HEK293T (cell line): Measurements from ENCODE around the gene VAT1.
A peak's percentile ranks its signal among the peaks of the same experiment; 100 is the strongest.

Experiments
- CTCF ChIA-PET: fragments of 350-600 bp; formaldehyde crosslinking; extraction: SDS; loops from one replicate; lab custom pipeline; 2021; ENCODE audit warnings: antibody characterized with exemption, inconsistent platforms; lab: Yijun Ruan, JAX
- POLR2A ChIA-PET: fragments of 350-600 bp; formaldehyde crosslinking; extraction: SDS; loops from one replicate; lab custom pipeline; 2020; ENCODE audit warnings: antibody characterized with exemption, inconsistent platforms; lab: Yijun Ruan, JAX
- DNase-seq: peaks from one replicate; pipeline ENCODE4 v3.0.0; 2012; ENCODE audit warnings: mixed read lengths; ENCODE audit errors: extremely low spot score
- ARNT ChIP-seq: fragments of 450-650 bp; IDR thresholded peaks from 2 replicates; pipeline ENCODE4 v1.6.1; 2017; ENCODE audit warnings: mild to moderate bottlenecking
- BHLHE40 ChIP-seq: fragments of 450-650 bp; IDR thresholded peaks from 2 replicates; pipeline ENCODE4 v1.6.1; 2016; ENCODE audit warnings: mild to moderate bottlenecking, moderate library complexity, borderline replicate concordance
- CTBP1 ChIP-seq: fragments of 450-650 bp; IDR thresholded peaks from 2 replicates; pipeline ENCODE4 v1.6.1; 2016; ENCODE audit warnings: borderline replicate concordance
- ELF4 ChIP-seq: fragments of 450-650 bp; IDR thresholded peaks from 2 replicates; pipeline ENCODE4 v1.6.1; 2017; ENCODE audit warnings: antibody characterized with exemption
- FOXA1 ChIP-seq: fragments of 450-650 bp; IDR thresholded peaks from 2 replicates; pipeline ENCODE4 v1.6.1; 2016; ENCODE audit warnings: mild to moderate bottlenecking
- FOXK2 ChIP-seq: fragments of 450-650 bp; IDR thresholded peaks from 2 replicates; pipeline ENCODE4 v1.6.1; 2016; ENCODE audit warnings: mild to moderate bottlenecking
- FOXM1 ChIP-seq: fragments of 450-650 bp; IDR thresholded peaks from 2 replicates; pipeline ENCODE4 v1.6.1; 2017; ENCODE audit warnings: mild to moderate bottlenecking, borderline replicate concordance
- HDGF ChIP-seq: fragments of 450-650 bp; IDR thresholded peaks from 2 replicates; pipeline ENCODE4 v1.6.1; 2017; ENCODE audit warnings: antibody characterized with exemption, borderline replicate concordance
- L3MBTL2 ChIP-seq: fragments of 450-650 bp; conservative IDR thresholded peaks from 2 replicates; pipeline ENCODE4 v1.6.1; 2016; ENCODE audit warnings: mild to moderate bottlenecking
- LEF1 ChIP-seq: fragments of 450-650 bp; IDR thresholded peaks from 2 replicates; pipeline ENCODE4 v1.6.1; 2017; ENCODE audit warnings: mild to moderate bottlenecking, borderline replicate concordance
- NFRKB ChIP-seq: fragments of 450-650 bp; IDR thresholded peaks from 2 replicates; pipeline ENCODE4 v1.6.1; 2016; ENCODE audit warnings: mild to moderate bottlenecking, moderate library complexity
- SP1 ChIP-seq: fragments of 450-650 bp; IDR thresholded peaks from 2 replicates; pipeline ENCODE4 v1.6.1; 2017
- SUZ12 ChIP-seq: fragments of 450-650 bp; IDR thresholded peaks from 2 replicates; pipeline ENCODE4 v1.6.1; 2016; ENCODE audit warnings: mild to moderate bottlenecking
- TARDBP ChIP-seq: fragments of 450-650 bp; IDR thresholded peaks from 2 replicates; pipeline ENCODE4 v1.6.1; 2016
- ZNF384 ChIP-seq: fragments of 450-650 bp; IDR thresholded peaks from 2 replicates; pipeline ENCODE4 v1.6.1; 2016

Gene VAT1

GRCh38 chr17:43025766-43026537, 3.8 kb upstream of the VAT1 start:
- no peak for DNase-seq
- POLR2A ChIA-PET = interaction anchor here (1.1 to 3.1 kb wide), 4 partner anchors 8 to 342 kb away, joined by 3 to 21 read pairs (median 12); partner anchors contain the start of gene RPL27
- no peak for TF ChIP-seq SP1
- CTCF ChIA-PET = no interaction called here

- CTCF ChIA-PET = no interaction called here
- DNase-seq = no peak
- POLR2A ChIA-PET = interaction anchor here (2.0 to 3.1 kb wide), 4 partner anchors 9 to 343 kb away, joined by 10 to 33 read pairs (median 18); partner anchors contain the start of gene RPL27
- no peak for TF ChIP-seq FOXM1
- TF ChIP-seq NFRKB = no peak
- no peak for TF ChIP-seq SUZ12
- TF ChIP-seq L3MBTL2 = no peak
- TF ChIP-seq FOXA1 = no peak
Observed at GRCh38 chr17:43025290-43025657, 3.1 kb upstream of the VAT1 start.

- ChIA-PET POLR2A (interaction anchor here (0.8 to 3.1 kb wide), 12 partner anchors 10 to 363 kb away, joined by 3 to 33 read pairs (median 6); partner anchors contain the start of genes BRCA1, NBR1 and RPL27), CTCF (interaction anchor here (0.6 to 1.4 kb wide), 6 partner anchors 13 to 376 kb away, joined by 3 to 4 read pairs (median 3); no protein-coding TSS in a partner anchor)
- DNase-seq = peak; percentile 81
- 0 out of 2 replicates have a peak, but pooled peaks have one; percentile 11 for TF ChIP-seq L3MBTL2
- no peak for TF ChIP-seq FOXK2
- TF ChIP-seq BHLHE40 = no peak
Observed at GRCh38 chr17:43024407-43025289, 2.5 kb upstream of the VAT1 start, which contains the start of gene RND2. Gene RND2, plus strand, starts transcription at chr17:43025231. Its CDS starts 117 bp downstream, at chr17:43025348.

- CTCF ChIA-PET = interaction anchor here (0.7 kb wide), 1 partner anchor 23 kb away, joined by 4 read pairs; no protein-coding TSS in a partner anchor
- POLR2A ChIA-PET = interaction anchor here (0.6 to 3.1 kb wide), 8 partner anchors 8 to 347 kb away, joined by 3 to 33 read pairs (median 5); partner anchors contain the start of genes BRCA1 and RPL27
Observed at GRCh38 chr17:43020789-43021740, 1.1 kb downstream of the VAT1 start.

GRCh38 chr17:43020030-43020621, 2.1 kb downstream of the VAT1 start:
- DNase-seq = no peak
- no peak for TF ChIP-seq NFRKB
- TF ChIP-seq FOXM1 = no peak
- no peak for TF ChIP-seq HDGF
- no peak for TF ChIP-seq FOXK2
- TF ChIP-seq ELF4 = no peak
- TF ChIP-seq BHLHE40 = no peak
- no peak for TF ChIP-seq SUZ12
- no peak for TF ChIP-seq ARNT
- TF ChIP-seq FOXA1 = no peak
- no peak for TF ChIP-seq ZNF384
- TF ChIP-seq CTBP1 = no peak
- no peak for TF ChIP-seq L3MBTL2
- TF ChIP-seq LEF1 = no peak
- no peak for TF ChIP-seq TARDBP
- no peak for TF ChIP-seq SP1
- POLR2A ChIA-PET = interaction anchor here (2.2 to 3.1 kb wide), 2 partner anchors 22 to 105 kb away, joined by 6 to 33 read pairs; partner anchors contain the start of genes BRCA1 and RPL27
- CTCF ChIA-PET = interaction anchor here (0.7 kb wide), 1 partner anchor 24 kb away, joined by 4 read pairs; no protein-coding TSS in a partner anchor

More at GRCh38 chr17:43020789-43021740, 1.1 kb downstream of the VAT1 start:
- TF ChIP-seq L3MBTL2 (peak; percentile 75), TARDBP (no peak), ZNF384 (no peak), FOXM1 (no peak; the same call in 1 of the 2 replicates), SUZ12 (no peak), BHLHE40 (no peak), CTBP1 (no peak), NFRKB (no peak)
- peak; percentile 62 for DNase-seq

- CTCF ChIA-PET = no interaction called here
- POLR2A ChIA-PET = interaction anchor here (1.0 to 2.2 kb wide), 2 partner anchors 20 to 21 kb away, joined by 3 to 12 read pairs; partner anchors contain the start of gene RPL27
- DNase-seq = no peak
- TF ChIP-seq ELF4 (no peak), NFRKB (no peak), TARDBP (no peak), CTBP1 (no peak), LEF1 (no peak), FOXM1 (no peak), FOXK2 (no peak), FOXA1 (no peak), SUZ12 (no peak), ARNT (no peak), L3MBTL2 (no peak)
Observed at GRCh38 chr17:43019418-43019817, 2.8 kb downstream of the VAT1 start.
